T-helper 2 cell treated with Interferon-gamma antibody and Interleukin-4, amounts not matched to agents 100 ng/mL and 5 ng/mL, for 36 hours (primary cell): ENCODE results near the gene MAB21L3. TPM values are rescaled to one million over a fixed set of nuclear protein-coding genes. Genes with fewer than 3 reads are reported as not detected.

ENCODE experiments used
- intact Hi-C: fragments of 100-400 bp; cut with micrococcal nuclease; formaldehyde crosslinking; loops from one replicate; pipeline ENCODE4 v1.15.1; 2023
- total RNA-seq: library from RNA; stranded (reverse); gene quantifications from 2 replicates; pipeline ENCODE4 v1.2.3, GENCODE V29; 2022

Gene MAB21L3
- total RNA-seq = not detected in 2 replicates

GRCh38 chr1:116110567-116111523, at the start of gene MAB21L3:
TSS of gene MAB21L3 (plus strand) at chr1:116111399. CDS start at chr1:116112616, 1,217 bp downstream.
- intact Hi-C loops = no loop called here

- intact Hi-C loops = no loop called here
These were observed 49.0 kb upstream of the MAB21L3 start for GRCh38 chr1:116062201-116062600.

- intact Hi-C loops = no loop called here
These were observed 46.6 kb upstream of the MAB21L3 start for GRCh38 chr1:116064616-116065015.

DNA sequence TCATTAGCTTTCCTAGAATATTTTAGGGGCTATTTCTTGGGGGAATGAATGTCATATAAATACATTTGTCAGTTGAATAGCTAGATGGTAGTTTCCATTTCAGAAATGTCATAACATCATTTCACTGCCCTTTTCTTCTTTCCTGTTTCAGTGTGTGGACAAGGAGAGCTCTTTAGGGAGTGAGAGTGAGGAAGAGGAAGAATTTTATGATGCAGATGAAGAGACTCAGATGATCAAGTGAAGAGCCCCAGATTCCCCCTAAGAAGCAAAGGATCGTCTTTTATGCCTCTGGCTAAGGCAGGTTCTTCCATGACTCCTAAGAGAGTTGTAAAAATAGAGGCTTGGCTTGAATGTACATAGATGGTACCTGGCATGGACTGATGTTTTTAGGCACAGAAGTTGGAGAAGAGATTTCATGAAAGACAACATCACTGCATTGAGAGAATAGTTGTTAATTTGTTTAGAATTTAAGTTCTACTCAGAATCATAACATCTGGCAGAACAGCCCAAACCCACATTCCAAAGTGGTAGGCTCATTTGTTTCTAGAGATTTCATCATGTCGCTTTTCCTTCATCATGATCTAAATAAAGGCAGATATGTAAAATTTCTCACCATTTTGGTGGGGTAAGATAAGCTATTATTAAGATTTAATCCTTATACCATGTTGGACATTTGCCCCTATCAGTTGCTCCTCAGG, 44.2 kb upstream of the MAB21L3 start:
- intact Hi-C loops = no loop called here

GRCh38 chr1:116067566-116067890, 43.7 kb upstream of the MAB21L3 start:
- intact Hi-C loops = no loop called here

DNA sequence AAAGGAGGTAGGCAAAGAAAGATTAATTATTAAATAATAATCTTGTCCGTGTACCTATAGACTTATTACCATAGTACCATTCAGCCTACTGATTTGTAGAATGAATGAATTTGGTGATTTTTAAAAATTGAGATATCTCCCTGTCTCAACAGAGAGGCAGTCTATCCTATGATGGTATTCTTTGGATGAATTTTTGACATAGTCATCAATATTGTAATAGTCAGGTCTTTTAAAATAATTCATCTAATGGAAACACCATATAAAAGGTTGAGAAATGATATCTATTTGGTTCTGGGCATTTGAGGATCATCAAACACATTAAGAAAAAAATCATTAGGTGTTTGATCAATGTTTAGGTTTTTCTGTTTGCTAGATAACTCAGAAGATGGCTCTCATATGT, 35.6 kb upstream of the MAB21L3 start:
- intact Hi-C loops = no loop called here

DNA sequence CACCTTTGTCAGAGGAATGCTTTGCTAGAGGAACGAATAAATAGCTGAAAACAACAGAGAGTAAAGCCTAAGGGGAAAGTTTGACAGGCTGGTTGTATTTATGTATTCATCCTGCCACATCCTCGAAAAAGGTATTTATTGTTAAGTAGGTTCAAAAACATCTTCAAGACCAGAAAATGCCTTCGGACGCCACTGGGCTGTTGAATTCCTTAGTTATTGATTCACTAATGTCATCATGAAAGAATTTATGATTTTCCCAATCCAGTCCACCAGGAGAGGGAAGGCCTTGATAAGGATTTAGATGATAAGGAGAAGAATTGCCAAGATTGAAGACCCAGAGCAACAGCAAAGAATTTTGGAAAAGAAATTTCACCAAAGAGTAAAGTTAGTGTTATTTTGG, 35.2 kb upstream of the MAB21L3 start:
- intact Hi-C loops = no loop called here

DNA sequence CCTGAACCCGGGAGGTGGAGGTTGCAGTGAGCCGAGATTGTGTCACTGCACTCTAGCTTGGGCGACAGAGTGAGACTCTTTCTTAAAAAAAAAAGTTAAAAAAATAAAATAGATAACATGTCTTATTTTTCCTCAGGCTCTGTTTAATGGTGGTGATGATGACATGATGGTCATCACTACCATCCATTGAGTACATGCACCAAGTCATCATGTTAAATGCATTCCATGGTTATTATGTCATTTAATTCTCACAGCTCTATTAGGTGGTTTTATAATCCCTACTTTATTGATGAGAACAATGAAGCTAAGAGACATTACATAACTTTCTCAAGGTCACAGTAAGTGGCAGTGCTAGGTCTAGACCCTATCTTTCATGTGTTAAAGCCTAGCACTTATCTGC, 34.4 kb upstream of the MAB21L3 start:
- intact Hi-C loops = no loop called here

GRCh38 chr1:116078699-116079223, 32.4 kb upstream of the MAB21L3 start:
- intact Hi-C loops = no loop called here

- intact Hi-C loops = no loop called here
These were observed 23.6 kb upstream of the MAB21L3 start for GRCh38 chr1:116087628-116088027.

DNA sequence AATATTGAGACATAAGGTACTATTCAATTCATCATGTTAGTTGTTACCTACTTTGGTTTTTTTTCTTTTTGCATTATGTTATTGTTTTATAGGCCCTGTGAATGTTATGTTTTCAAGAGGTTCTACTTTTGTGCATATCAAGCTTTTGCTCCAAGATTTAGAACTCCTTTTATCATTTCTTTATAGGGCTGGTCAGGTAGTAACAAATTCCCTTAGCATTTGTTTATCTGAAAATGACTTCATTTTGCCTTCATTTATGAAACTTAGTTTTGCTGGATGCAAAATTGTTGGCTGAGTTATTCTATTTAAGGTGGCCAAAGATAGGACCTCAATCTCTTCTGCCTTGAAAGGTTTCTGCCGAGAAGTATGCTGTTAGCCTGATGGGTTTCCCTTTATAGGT, 21.3 kb upstream of the MAB21L3 start:
- intact Hi-C loops = no loop called here

- intact Hi-C loops = no loop called here
These were observed 20.1 kb upstream of the MAB21L3 start for GRCh38 chr1:116091083-116091482.

- intact Hi-C loops = no loop called here
These were observed 18.3 kb upstream of the MAB21L3 start for GRCh38 chr1:116092752-116093489.

DNA sequence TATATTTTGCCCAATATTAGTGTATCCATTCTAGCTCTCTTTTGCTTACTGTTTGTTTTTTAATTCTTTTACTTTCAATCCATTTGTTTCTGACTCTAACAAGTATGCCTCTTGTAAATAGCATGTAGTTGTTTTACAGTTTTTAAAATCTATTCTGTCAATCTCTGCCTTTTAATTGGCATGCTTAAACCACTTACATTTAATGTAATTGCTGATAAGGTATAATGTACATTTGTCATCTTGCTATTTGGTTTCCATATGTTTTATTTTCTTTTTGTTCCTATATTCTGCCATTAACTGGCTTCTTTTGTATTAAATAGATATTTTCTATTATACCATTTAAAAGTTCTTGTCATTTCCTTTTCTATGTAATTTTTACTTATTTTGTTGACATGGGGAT, 16.2 kb upstream of the MAB21L3 start:
- intact Hi-C loops = no loop called here

DNA sequence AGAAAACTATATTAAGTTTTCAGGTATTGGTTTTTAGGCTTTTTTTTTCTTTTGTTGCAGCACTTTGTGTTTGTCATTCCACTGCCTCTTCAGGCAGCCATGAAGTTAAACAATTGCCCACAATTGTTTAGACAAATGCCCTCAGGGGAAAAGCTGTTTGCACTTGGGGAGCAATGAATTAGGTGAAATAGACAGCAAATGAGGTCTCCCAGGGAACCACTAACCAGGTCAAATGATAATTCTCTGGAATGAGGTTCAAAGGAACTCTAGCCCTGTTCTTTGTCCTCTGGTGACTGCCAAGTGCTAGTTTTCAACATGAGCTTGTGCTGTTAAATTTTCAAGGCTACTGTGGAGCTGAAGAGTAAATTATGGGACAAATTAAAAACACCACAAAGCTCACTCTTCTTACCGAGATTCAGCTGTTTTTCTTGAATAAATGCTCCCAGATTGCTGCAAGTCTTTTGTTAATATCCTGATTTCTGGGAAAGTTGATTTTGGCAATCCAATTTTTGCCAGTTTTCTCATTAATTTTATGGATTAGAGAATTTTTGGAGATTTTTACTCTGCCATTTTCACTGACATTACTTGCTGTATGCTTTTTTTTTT, 15.1 kb upstream of the MAB21L3 start:
- intact Hi-C loops = no loop called here

- intact Hi-C loops = no loop called here
These were observed 13.6 kb upstream of the MAB21L3 start for GRCh38 chr1:116097626-116098025.

GRCh38 chr1:116099379-116099778, 11.8 kb upstream of the MAB21L3 start:
- intact Hi-C loops = no loop called here

DNA sequence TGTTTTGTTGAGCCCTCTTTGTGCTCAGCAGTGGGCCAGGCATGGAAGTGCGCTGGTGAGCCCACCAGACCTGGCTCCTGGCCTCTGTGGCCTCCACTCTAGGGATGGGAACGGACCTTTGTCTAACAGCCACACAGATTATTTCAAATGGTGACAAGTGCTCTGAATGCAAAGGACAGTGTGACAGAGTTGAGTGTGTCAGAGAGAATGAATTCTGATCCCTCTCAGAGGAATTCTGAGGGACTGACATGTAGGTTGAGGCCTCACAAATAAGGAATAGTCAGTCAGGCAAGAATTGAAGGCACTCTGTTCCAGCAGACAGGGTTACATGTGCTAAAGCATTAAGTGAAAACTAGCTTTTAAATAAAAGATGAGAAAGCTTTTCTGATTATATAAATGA, 11.3 kb upstream of the MAB21L3 start:
- intact Hi-C loops = no loop called here

DNA sequence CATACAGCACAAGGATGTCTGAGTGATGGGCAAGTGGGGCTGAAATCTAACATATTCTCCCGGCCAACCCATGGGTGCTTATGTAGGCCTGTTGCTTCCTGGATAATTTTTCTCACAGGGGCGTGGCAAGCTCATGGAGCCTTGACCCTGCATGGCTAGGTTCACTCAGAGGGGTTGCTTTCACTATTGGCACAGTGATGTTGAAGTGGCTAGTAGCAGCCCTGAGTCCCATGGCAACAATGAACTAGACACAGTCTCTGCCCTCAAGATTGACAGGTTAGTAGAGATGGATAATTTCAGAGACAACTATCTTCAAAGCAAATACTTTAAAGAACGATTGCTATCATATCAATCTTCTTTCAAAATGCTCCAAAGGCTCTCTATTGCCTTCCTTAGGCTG, 6.5 kb upstream of the MAB21L3 start:
- intact Hi-C loops = no loop called here

GRCh38 chr1:116105996-116106395, 5.2 kb upstream of the MAB21L3 start:
- intact Hi-C loops = no loop called here

GRCh38 chr1:116106646-116107045, 4.6 kb upstream of the MAB21L3 start:
- intact Hi-C loops = no loop called here
